Measurements from ENCODE around the gene ABL1.

The ABL1 gene

GRCh38 chr9:130834371-130835336, at the start of gene ABL1:
Gene ABL1 (plus strand): TSS chr9:130835254. CDS start chr9:130835447, 193 bp downstream.
- H3K36me3 ChIP-seq (ENCODE audit: insufficient read depth, low read length): no peaks in the 10 kb centered on the region
- no peaks in the 10 kb centered on the region for H4K20me1 ChIP-seq (ENCODE audit: insufficient read depth, low read length)
- no peaks in the 10 kb centered on the region for H3K9me2 ChIP-seq (ENCODE audit: low read depth, low read length)
- peak within 1 kb of the TSS; percentile 9; the same call in 1 of the 2 replicates for H3K4me2 ChIP-seq (ENCODE audit: low read length)
- no peak within 1 kb of the TSS for H3K9ac ChIP-seq (ENCODE audit: low read length)
- TF ChIP-seq EZH2 (IDR thresholded peaks at IDR 0.05; ENCODE audit: borderline replicate concordance, low read length) (no peak), CTCF (IDR thresholded peaks at IDR 0.05; ENCODE audit: low read length) (no peak)
- H3F3A ChIP-seq (ENCODE audit: insufficient read depth, low read length): no peaks in the 10 kb centered on the region
- H3K27ac ChIP-seq (ENCODE audit: low read depth, low read length, poor library complexity, severe bottlenecking): no peak within 1 kb of the TSS
- H2AFZ ChIP-seq (ENCODE audit: low read length): no peak within 1 kb of the TSS
- no peak within 1 kb of the TSS for H3K4me3 ChIP-seq (ENCODE audit: low read depth, low read length, poor library complexity, severe bottlenecking)
- H3K27me3 ChIP-seq (ENCODE audit: insufficient read depth, low read length): no peaks in the 10 kb centered on the region; the same call in 1 of the 2 replicates
- H3K79me2 ChIP-seq (ENCODE audit: insufficient read depth, low read length): no peaks in the 10 kb centered on the region
- H3K9me3 ChIP-seq (ENCODE audit: low read length): no peaks in the 10 kb centered on the region
- no peaks in the 10 kb centered on the region for H3K4me1 ChIP-seq (ENCODE audit: insufficient read depth, low read length, severe bottlenecking)

- H3K9ac ChIP-seq (ENCODE audit: low read length): no peak overlapping the region
- no peaks in the 10 kb centered on the region for H3K9me2 ChIP-seq (ENCODE audit: low read depth, low read length)
- H3F3A ChIP-seq (ENCODE audit: insufficient read depth, low read length): no peaks in the 10 kb centered on the region
- H3K27ac ChIP-seq (ENCODE audit: low read depth, low read length, poor library complexity, severe bottlenecking): no peak overlapping the region
- no peaks in the 10 kb centered on the region for H4K20me1 ChIP-seq (ENCODE audit: insufficient read depth, low read length)
- no peaks in the 10 kb centered on the region; the same call in 1 of the 2 replicates for H3K36me3 ChIP-seq (ENCODE audit: insufficient read depth, low read length)
- no peak overlapping the region for H2AFZ ChIP-seq (ENCODE audit: low read length)
- H3K4me2 ChIP-seq (ENCODE audit: low read length): no peak overlapping the region
- H3K9me3 ChIP-seq (ENCODE audit: low read length): peaks cover 13% of the 10 kb centered on the region
- TF ChIP-seq CTCF (IDR thresholded peaks at IDR 0.05; ENCODE audit: low read length): no peak
- no peak for TF ChIP-seq EZH2 (IDR thresholded peaks at IDR 0.05; ENCODE audit: borderline replicate concordance, low read length)
- H3K4me1 ChIP-seq (ENCODE audit: insufficient read depth, low read length, severe bottlenecking): no peaks in the 10 kb centered on the region
- H3K27me3 ChIP-seq (ENCODE audit: insufficient read depth, low read length): no peaks in the 10 kb centered on the region
- no peaks in the 10 kb centered on the region for H3K79me2 ChIP-seq (ENCODE audit: insufficient read depth, low read length)
- H3K4me3 ChIP-seq (ENCODE audit: low read depth, low read length, poor library complexity, severe bottlenecking): no peak overlapping the region
Observed at GRCh38 chr9:130785940-130786508, 49.0 kb upstream of the ABL1 start.

GRCh38 chr9:130786526-130786925, 48.5 kb upstream of the ABL1 start:
- no peaks in the 10 kb centered on the region for H4K20me1 ChIP-seq (ENCODE audit: insufficient read depth, low read length)
- H3K9me3 ChIP-seq (ENCODE audit: low read length): peaks cover 13% of the 10 kb centered on the region
- no peaks in the 10 kb centered on the region for H3F3A ChIP-seq (ENCODE audit: insufficient read depth, low read length)
- H2AFZ ChIP-seq (ENCODE audit: low read length): no peak overlapping the region
- no peaks in the 10 kb centered on the region for H3K9me2 ChIP-seq (ENCODE audit: low read depth, low read length)
- H3K4me2 ChIP-seq (ENCODE audit: low read length): no peak overlapping the region
- H3K4me3 ChIP-seq (ENCODE audit: low read depth, low read length, poor library complexity, severe bottlenecking): no peak overlapping the region
- no peaks in the 10 kb centered on the region for H3K4me1 ChIP-seq (ENCODE audit: insufficient read depth, low read length, severe bottlenecking)
- H3K27ac ChIP-seq (ENCODE audit: low read depth, low read length, poor library complexity, severe bottlenecking): no peak overlapping the region
- TF ChIP-seq EZH2 (IDR thresholded peaks at IDR 0.05; ENCODE audit: borderline replicate concordance, low read length) (no peak), CTCF (IDR thresholded peaks at IDR 0.05; ENCODE audit: low read length) (no peak)
- no peak overlapping the region for H3K9ac ChIP-seq (ENCODE audit: low read length)
- H3K27me3 ChIP-seq (ENCODE audit: insufficient read depth, low read length): no peaks in the 10 kb centered on the region
- no peaks in the 10 kb centered on the region; the same call in 1 of the 2 replicates for H3K36me3 ChIP-seq (ENCODE audit: insufficient read depth, low read length)
- no peaks in the 10 kb centered on the region for H3K79me2 ChIP-seq (ENCODE audit: insufficient read depth, low read length)

All from OCI-LY1 (cell line).